Transverse colon (tissue), 4 donors: ENCODE data around the gene MCAT. TPM values are rescaled to one million over a fixed set of nuclear protein-coding genes. Genes with fewer than 3 reads are reported as not detected.

Experiments used
- DNase-seq: peaks from one replicate; pipeline ENCODE4 v3.0.0-alpha.2; 2019
- H3K27ac ChIP-seq, 4 donors: fragments of 200-600 bp; sonication (generic); 2 replicates each; pipeline ENCODE4 v1.5.1; 2016 to 2018; ENCODE audit warnings: inconsistent platforms in 4 of 4
- H3K27me3 ChIP-seq: fragments of 200-600 bp; sonication (generic); 2 replicates; pipeline ENCODE4 v1.5.1; 2017; ENCODE audit warnings: inconsistent platforms
- H3K36me3 ChIP-seq, 4 donors: fragments of 200-600 bp; sonication (generic); 2 replicates each; pipeline ENCODE4 v1.5.1; 2017 to 2019; ENCODE audit warnings: inconsistent platforms in 4 of 4
- H3K4me1 ChIP-seq, 4 donors: fragments of 200-600 bp; sonication (generic); 2 replicates each; pipeline ENCODE4 v1.5.1; 2017 to 2020; ENCODE audit warnings: inconsistent platforms in 4 of 4
- H3K4me3 ChIP-seq, 4 donors: fragments of 200-600 bp; sonication (generic); 1 replicate in 1 of 4; 2 replicates in 3 of 4; pipeline versions ENCODE4 v1.5.1 to v1.6.1; 2017 to 2019; ENCODE audit warnings: inconsistent platforms in 4 of 4
- H3K9me3 ChIP-seq, 2 donors: fragments of 200-600 bp; sonication (generic); 2 replicates each; pipeline ENCODE4 v1.5.1; 2017 to 2019; ENCODE audit warnings: inconsistent platforms in 2 of 2
- CTCF ChIP-seq, 5 experiments: fragments of 200-600 bp in 3 of 5; fragments of 450-650 bp in 2 of 5; sonication (generic) in 3 of 5; IDR thresholded peaks; 1 replicate in 2 of 5; 2 replicates in 3 of 5; pipeline ENCODE4 v1.5.1; 2016 to 2017; ENCODE audit warnings: antibody characterized with exemption in 5 of 5, inconsistent platforms in 3 of 5, mild to moderate bottlenecking in 2 of 5, moderate library complexity in 1 of 5
- EP300 ChIP-seq: sonication (generic); formaldehyde crosslinking; IDR thresholded peaks from one replicate; pipeline ENCODE4 v1.6.1; 2017; ENCODE audit warnings: antibody characterized with exemption, low read depth
- POLR2A ChIP-seq: fragments of 450-650 bp; IDR thresholded peaks from one replicate; pipeline ENCODE4 v1.6.1; 2016; ENCODE audit warnings: antibody characterized with exemption, mild to moderate bottlenecking, moderate library complexity
- POLR2AphosphoS5 ChIP-seq, 3 donors: sonication (generic); formaldehyde crosslinking; IDR thresholded peaks; one replicate each; pipeline ENCODE4 v1.6.1; 2016; ENCODE audit warnings: antibody characterized with exemption in 3 of 3
- WGBS, 2 donors: methylation state at CpG; one replicate each; pipeline ENCODE4 v1.1.5; 2018; ENCODE audit warnings: low coverage in 1 of 2; 5-methylcytosine and 5-hydroxymethylcytosine counted together
- in situ Hi-C, 4 donors: fragments of 200-750 bp; cut with MboI; loops; one replicate each; pipeline versions ENCODE4 v1.15.0 to v1.15.1; 2017; ENCODE audit warnings: low sequenced_read_pairs in 3 of 4, low pct_ligation_motif_present in 1 of 4, low pct_unique_long_range_greater_than_20kb in 1 of 4
- intact Hi-C: fragments of 100-400 bp; cut with DNase I; formaldehyde crosslinking; loops from one replicate; pipeline ENCODE4 v1.15.1; 2023; ENCODE audit warnings: low total_unique reads
- total RNA-seq, 4 donors: library from RNA; depleted of rRNA; stranded (reverse); fragments of >200 nt; gene quantifications; one replicate each; pipeline ENCODE4 v1.1.0, GENCODE V29; 2016

MCAT gene
- total RNA-seq, 4 donors from 2014 or later: 20.9 to 24.3 (median 22.5) TPM

DNA sequence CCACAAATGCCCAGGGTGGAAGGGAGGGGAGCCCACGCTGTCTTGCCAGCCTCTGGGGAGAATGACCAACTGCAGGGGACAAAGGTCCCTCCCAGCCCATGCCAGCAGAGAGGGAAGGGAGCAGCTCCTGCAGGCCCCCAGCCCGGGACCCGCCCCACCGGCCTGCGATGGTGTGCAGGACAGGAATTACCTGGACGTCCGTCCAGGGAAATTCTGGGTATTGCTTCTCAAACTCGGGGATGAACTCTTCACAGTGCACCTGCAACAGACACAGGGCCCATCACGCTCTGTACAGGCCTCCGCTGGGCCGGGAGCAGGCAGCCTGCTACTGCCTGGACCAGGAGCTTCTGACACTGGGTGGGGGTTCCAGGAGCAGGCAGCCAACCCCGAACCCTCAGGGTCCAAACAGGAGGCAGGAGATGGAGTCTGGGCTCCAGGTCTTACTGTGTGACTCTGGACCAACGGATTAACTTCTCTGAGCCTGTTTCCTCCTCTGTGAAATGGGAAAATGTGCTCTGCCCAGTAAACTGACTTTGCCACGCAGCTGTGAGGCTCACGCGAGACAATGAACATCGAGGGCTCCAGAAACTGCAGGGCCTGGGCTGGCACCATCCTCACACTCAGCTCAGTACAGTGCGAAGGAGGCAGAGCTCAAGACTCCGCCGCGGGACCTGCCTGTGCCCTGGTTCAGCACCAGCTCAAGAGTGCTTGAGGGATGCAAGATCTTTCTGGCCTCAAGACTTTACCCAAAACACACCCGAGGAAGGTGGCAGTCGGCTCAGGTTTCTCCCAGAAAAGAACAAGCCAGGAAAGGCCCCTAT lies 26.3 kb upstream of the MCAT start:
- Histone ChIP-seq H3K9me3 (no peaks in the 10 kb centered on the region), H3K27ac (no peak overlapping the region), H3K36me3 (peaks cover 0 to 14% (median 2%) of the 10 kb centered on the region in 4 donors), H3K27me3 (no peaks in the 10 kb centered on the region), H3K4me3 (no peak overlapping the region), H3K4me1 (peaks cover 0 to 16% (median 13%) of the 10 kb centered on the region in 4 donors)
- 85% methylated on average over 22 of the region's 23 CpGs; no CpG with 5 or more reads in 1 of the 2 donors for WGBS, 2 donors
- in situ Hi-C loops: no loop called here
- DNase-seq: no peak
- TF ChIP-seq POLR2AphosphoS5 (IDR thresholded peaks at IDR 0.05) (no peak), EP300 (no peak), CTCF (IDR thresholded peaks at IDR 0.05) (no peak), POLR2A (no peak)
- intact Hi-C loops: no loop called here

DNA sequence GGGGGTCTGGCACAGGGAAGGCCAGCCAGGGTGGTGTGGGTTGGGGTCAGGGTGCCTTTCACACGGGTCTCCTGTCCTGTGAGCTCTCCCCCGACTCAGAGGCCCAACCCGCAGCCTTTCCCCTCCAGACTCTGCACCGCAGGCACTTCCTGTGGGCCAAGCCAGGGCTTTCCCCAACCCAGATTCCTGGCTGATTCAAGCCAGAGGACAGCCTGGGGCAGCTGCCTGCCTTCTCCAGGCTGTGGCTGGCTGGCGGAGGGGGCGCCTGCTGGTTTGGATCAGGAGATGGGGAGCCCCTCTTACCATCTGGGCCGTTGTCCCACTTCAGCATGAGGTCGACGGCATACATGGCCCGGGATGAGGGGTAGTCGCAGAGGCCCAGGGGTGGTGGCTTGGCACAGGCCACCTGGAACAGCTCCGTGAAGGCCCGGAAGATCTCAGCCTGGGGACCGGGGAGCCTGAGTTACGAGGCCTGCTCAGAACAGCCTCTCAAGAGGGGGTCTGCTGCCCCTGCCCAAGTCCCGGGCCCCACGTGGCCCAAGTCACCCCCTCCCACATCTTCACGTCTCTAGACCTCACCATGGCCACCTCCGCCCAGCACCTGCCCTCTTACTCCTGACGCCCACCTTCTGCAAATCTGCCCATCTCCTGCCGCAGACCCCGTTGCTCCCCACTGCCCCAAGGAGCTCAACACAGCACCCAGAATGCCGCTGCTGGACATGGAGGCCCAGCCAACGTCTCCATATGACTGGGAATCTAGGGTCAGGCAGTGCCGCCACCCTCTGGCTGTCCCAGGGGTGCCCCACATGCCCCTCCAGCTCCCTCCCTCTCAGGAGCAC lies 25.5 kb upstream of the MCAT start:
- in situ Hi-C loops (no loop called here), intact Hi-C loops (no loop called here)
- TF ChIP-seq EP300 (no peak), POLR2A (no peak), POLR2AphosphoS5 (IDR thresholded peaks at IDR 0.05) (no peak)
- Histone ChIP-seq H3K36me3 (peaks cover 0 to 6% (median 0%) of the 10 kb centered on the region in 4 donors), H3K27ac (no peak overlapping the region), H3K4me3 (no peak overlapping the region), H3K4me1 (peaks cover 0 to 19% (median 16%) of the 10 kb centered on the region in 4 donors), H3K9me3 (no peaks in the 10 kb centered on the region), H3K27me3 (no peaks in the 10 kb centered on the region)
- DNase-seq: no peak
- 85% methylated on average over 23 of the region's 25 CpGs; no CpG with 5 or more reads in 1 of the 2 donors for WGBS, 2 donors

GRCh38 chr22:43167001-43167589 lies 23.9 kb upstream of the MCAT start:
- Histone ChIP-seq H3K4me3 (no peak overlapping the region), H3K4me1 (peaks cover 0 to 30% (median 24%) of the 10 kb centered on the region in 4 donors), H3K27ac (no peak overlapping the region), H3K9me3 (no peaks in the 10 kb centered on the region), H3K27me3 (no peaks in the 10 kb centered on the region), H3K36me3 (no peaks in the 10 kb centered on the region)
- TF ChIP-seq CTCF (IDR thresholded peaks at IDR 0.05) (no peak), POLR2A (no peak), POLR2AphosphoS5 (IDR thresholded peaks at IDR 0.05) (no peak), EP300 (no peak)
- WGBS, 2 donors: 93 to 100% methylated on average over 5 to 19 of the region's 19 CpGs
- no peak for DNase-seq
- in situ Hi-C loops (no loop called here), intact Hi-C loops (no loop called here)

DNA sequence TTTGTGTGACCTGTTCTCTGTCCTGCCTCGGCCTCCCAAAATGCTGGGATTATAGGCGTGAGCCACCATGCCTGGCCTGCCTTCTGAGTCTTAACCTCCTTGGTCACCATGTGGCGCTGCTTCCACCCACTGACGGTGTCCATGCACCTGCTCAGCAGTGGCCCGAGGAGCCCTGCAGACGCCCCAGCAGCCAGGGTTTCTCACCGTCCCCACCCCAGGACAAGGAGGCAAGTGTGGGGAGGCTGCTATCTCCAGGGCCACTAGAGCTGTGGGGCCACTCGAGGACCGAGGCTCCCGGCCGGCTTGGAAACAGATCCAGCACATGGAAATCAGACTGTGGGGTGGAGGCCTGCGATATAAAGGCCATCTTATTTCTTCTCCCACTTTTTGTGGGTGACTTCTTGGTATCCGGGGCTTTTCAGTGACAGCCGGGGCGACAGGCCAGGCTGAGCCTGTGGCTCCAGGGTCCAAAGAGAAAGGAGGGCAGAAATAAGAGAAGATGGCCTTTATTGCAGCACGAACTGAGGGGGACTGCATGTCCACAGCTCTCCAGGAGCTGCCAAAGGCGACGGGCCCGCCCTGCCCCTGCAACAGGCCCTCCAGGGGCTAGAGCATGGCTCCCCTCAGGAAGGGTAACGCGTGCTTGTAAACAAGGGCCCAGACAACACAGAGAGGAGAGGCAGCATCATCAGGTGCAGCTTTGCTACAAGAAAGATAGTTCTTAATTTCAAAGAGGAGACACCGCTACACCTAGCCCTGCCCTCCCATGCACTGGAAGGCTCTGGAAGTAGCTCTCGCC lies 23.1 kb upstream of the MCAT start:
- no peaks in the 10 kb centered on the region for H3K36me3 ChIP-seq
- no peaks in the 10 kb centered on the region for H3K9me3 ChIP-seq
- H3K4me3 ChIP-seq: no peak overlapping the region
- DNase-seq: no peak
- 0 to 87% methylated on average over 1 to 22 of the region's 23 CpGs for WGBS, 2 donors
- H3K27ac ChIP-seq: no peak overlapping the region
- no peaks in the 10 kb centered on the region for H3K27me3 ChIP-seq
- TF ChIP-seq POLR2A: no peak
- TF ChIP-seq POLR2AphosphoS5 (IDR thresholded peaks at IDR 0.05): no peak
- TF ChIP-seq CTCF (IDR thresholded peaks at IDR 0.05): no peak
- TF ChIP-seq EP300: no peak
- peaks cover 0 to 30% (median 21%) of the 10 kb centered on the region in 4 donors for H3K4me1 ChIP-seq
- in situ Hi-C loops (no loop called here), intact Hi-C loops (no loop called here)
